Inferior parietal cortex (tissue), 1 donor: ENCODE measurements around the gene RPL23.

Experiments used
- DNase-seq: peaks from one replicate; pipeline ENCODE4 v3.0.0-alpha.2; 2016; ENCODE audit errors: extremely low spot score

RPL23 gene

DNA sequence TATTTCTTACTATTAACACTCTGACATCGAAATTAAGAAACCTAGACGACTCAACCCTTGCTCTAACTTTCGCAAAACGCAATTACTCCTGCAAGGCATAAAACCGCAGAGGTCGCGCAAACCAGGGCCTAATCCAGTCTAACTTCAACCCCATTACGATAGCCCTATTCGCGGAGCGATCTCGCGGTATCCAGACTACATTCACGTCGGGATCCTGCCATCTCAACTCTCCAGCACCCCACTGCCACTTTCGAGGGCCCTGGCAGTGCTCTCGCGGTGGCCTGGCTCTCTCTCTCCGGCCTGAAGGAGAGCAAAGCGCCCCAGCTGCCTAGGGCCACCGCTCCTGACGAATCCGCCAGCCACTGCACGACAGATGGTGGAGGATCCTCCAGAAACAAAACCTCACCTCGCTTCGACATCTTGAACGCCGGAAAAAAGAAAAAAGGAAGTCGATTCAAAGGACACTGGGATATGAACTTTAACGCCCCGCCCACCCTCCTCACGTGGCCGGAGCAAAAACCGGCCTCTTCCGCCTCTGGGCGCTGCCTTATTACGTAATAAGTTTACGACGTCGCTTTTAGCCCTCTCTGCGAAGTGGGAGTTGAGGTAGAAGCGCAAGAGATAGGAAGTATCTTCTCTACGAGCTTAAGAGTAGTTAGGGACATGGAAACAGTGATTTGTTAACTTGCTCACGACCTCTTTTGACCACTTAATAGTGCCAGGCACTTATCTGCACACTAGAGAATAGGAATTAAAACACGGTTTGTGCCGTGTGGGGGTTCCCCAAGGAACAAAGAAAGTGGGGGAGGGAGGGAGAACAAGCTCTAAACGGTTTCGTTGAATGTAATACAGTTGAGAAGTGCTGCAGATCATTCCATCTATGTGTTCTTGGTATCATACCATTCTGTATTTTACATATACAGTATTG, at the start of gene RPL23:
Gene RPL23 (minus strand): TSS at position 430 of the 928 bp plus-strand sequence. CDS start 11 bp downstream, at position 419.
- peak; percentile 99 for DNase-seq

DNA sequence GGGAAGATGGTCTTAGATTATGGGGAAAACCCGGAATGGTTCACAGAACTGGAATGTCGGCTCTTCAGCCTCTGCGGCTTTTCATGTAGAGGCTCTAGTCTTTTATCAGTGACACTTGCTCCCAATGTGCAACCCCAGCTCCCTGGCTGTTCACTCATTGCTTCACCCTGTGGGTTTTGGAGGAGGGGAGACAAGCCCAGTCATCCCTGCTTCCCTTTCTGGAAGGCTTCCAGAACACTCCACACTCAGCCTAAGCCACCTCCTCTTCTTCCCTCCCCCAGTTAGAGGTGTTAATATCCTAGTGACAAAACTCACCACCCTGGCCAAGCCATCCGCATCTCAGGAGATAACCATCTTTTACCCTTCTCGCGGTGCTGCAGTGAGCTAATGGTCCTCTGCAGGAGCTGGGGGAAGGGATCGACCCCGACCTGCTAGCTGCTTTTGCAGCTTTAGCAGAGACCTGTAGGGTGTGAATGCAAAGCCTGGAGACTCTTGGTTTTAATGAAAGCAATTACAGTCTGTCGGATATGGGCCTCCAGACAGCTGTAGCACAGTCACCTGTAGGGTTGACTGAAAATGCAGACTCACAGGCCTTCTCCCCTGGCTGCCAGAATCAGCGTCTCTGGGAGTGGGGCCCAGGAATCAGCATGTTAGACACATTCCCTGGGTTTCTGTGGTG, 47.6 kb upstream of the RPL23 start:
- DNase-seq, result no peak

DNA sequence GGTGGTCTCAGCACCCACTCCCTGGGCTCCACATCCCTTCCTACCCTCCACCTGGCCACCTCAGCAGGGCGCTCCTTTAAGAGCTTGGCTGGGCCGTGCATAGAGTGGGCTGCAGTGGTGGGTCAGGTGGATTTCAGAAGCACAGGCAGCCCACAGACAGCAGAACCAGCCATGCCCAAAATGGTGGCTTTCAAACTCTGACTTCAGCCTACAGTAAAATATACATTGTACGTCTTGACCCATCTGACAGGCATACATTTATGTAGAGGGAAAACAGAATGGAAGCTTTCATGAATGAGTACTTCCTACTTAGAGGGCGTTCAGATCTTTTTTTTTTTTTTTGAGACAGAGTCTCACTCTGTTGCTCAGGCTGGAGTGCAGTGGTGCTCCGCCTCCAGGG, 45.9 kb upstream of the RPL23 start:
- no peak for DNase-seq

DNA sequence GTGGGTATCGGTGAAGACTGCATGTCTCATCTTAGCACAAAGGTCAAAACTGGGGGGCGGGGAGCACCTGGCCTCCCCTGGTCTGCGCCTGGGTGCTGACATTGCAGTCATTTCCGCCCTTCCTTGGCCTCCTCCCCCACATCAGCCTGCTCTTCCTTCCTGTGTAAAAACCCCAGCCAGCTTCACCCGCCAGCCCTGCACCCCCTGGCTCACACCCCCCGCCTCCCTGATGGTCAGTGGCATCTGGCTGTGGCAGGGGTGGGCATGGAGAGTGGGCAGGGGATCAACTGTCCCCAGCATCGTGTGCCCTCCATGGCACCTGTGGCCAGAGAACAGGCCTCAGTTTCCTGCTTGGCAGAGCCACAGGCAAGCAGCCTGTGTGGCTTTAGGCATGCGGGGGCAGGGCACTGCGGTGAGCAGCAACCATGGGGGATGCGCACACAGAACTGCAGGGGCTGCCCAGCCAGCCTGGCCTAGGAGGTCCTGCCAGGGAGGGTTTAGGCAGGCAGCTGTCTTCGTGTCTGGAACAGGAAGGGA, 45.4 kb upstream of the RPL23 start:
- DNase-seq, result no peak

DNA sequence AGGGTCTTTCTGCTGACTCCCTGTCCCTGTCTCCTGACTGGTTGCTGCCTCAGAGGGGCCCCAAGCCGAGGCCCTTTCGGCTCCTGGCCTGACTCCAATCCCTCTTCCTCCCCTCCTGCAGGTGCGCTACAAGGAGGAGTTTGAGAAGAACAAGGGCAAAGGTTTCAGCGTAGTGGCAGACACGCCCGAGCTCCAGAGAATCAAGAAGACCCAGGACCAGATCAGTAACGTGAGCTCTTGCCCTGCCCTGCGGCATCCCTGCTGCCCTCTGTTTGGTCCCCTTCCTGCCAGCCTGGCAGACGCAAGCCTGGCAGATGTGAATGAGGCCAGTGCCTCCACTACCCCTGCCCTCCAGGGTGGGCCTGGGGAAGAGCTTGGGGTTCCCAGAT, 44.8 kb upstream of the RPL23 start:
- no peak for DNase-seq

DNA sequence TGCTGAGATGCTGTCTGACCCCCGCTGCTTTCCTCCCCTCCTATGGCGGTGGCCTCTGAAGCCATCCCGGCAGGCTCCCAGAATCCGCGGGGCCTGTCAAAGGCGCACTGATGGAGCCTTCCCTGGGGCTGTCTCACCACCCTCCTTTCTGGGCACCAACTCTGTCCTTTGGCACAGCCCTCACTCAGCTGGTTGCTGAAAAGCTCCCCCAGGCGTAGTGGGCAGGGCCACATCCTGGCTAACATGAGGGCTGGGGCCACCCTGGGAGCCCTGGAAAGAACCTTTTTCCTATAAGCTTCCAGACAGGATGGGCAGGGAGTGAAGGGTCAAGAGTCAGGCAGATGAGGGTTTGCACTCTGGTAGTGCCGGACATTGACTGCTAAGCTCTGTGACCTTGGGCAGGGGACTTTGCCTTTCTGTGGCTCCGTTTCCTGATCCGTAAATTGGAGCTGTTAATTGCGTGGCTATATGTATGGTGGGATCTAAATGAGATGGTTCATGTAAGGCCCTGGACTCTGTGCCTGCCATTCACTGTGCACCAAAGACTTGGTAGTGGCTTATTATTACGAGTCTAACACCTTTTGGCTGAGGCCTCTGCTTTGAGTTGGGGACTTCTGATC, 44.3 kb upstream of the RPL23 start:
- no peak for DNase-seq

DNA sequence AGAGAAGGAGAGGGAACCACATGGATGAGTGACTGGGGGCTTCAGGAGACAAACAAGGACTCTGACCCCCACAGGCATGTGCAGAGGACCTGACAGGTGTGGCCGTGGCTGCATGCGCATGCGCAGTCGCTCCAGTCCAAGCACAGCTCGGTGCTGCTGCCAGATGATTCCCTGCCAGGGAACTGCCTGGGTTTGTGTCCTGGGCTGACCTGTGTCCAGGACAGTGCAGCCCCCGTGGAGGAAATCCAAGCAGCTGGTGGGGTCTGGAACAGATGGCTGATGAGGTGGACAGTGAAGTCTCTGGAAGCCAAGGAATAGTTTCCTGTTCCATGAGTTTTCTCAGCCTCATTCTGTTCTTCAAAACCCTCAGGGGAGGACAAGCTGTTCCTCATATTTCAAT, 43.7 kb upstream of the RPL23 start:
- no peak for DNase-seq

DNA sequence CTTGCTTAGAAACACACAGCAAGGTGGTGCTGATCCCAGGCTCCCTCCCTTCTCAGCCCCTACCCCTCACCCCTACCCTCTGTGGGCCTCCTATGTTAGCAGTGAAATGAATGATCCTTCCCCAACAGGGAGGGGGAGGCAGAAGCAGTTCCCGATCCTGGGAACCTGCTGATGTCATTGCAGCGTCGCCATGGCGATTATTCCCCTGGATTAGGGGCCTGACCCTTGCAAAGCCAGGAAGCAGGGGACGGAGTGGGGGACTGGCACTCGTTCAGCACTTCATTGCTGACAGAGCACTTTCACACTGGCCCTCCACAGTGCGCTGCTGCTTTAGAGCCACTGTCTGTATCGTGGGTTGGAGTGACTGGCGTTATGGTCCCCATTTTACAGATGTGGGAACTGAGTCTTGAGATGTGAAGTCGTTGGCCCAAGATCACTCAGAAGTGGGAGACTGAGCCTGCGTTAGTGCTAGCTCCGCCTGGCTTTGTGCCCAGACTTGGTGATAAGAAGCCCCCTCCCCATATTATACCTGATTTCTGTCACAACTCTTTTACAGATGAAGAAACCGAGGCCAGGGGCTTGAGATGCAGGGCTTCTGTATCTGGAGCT, 42.9 kb upstream of the RPL23 start:
- no peak for DNase-seq

DNA sequence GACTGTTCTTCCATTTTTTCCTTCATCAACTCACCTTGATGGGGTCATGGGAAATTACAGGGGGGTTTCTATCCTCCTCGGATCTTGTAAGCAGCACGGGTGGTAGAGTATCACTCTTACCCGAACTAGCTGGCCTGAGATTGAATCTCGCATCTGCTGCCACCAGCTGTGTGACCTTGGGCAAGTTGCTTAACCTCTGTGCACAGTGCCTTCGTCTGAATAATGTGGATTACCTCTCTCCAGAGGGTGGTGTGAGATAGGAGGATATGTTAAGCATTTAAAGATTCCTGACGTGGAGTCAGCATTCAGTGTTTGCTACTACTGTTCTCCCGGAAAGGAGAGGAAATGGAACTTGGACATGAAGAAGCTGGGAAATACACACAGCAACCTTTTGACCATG, 40.8 kb upstream of the RPL23 start:
- DNase-seq, result no peak

DNA sequence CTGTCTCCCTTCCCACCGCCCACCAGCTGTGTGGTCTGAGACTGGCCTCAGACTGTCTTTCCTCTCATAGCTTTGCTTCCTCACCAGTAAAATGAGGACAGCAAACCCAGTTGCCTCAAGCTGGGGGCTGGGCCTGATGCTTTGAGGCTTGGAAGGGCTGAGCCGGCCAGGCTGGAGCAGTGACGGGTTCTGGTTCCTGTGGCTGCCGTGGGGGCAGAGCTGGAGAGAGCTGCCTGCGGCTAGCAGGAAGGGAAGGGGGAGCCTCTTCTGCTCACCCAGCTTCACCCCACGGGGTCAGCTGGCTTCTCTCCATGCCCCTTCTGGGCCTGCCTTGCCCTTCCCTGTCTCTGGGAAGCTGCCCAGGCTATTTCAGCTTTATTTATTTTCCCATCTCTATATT, 40.1 kb upstream of the RPL23 start:
- DNase-seq, result no peak

DNA sequence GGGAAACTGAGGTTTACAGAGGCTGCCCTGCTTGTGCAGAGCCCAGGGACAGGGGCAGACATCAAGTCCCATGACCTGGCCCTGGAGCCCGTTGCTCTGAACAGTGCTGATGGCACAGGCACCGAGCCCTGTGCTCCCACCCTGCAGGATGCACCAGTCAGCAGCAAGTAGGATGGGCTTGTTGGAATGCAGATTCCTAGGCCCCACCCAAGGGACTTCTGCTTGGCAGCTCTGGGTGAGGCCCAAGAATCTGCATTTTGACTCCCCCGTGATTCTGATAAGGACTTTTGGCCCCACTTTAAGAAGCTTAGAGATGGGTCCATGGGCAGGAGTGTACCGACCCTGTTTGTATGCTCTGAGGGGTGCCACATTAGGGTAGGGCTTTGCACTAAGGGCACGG, 39.6 kb upstream of the RPL23 start:
- no peak for DNase-seq

DNA sequence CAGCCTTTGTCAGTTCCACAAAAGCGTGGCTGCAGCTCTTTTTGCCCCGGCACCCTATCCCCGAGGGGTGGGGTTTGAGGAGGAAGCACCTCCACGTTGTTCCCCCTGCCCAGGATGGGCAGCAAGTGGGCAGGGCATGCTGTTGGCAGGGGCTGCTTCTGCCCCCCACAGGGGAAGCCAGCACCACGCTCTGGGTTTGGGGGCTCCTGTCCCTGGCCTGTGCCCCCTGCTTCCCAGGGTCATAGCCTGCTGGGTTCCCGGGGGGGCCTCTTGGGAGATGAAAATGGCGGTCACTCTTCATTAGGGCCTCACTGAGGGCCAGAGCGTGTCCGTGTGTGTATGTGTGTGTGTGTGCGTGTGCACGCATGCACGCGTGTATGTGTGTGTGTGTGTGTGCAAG, 39.1 kb upstream of the RPL23 start:
- no peak for DNase-seq

DNA sequence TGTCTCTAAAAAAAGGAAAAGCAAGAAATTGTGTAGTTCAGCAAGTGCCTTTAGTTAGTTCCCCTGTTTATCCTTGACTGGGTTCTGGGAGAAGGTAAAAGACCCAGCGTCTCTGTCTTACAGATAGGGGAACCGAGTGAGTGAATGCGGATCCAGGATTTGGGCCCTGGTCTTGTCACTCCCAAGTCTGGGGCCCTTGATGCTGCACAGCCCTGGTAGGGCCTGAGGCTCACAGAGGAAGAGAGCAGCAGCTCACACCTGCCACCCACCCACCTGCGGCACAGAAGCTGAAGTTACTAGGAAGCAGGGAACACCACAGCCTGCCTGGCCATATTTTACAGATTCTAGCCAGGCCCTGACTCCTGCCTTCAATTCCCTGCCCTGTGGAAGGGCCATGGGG, 38.6 kb upstream of the RPL23 start:
- no peak for DNase-seq

DNA sequence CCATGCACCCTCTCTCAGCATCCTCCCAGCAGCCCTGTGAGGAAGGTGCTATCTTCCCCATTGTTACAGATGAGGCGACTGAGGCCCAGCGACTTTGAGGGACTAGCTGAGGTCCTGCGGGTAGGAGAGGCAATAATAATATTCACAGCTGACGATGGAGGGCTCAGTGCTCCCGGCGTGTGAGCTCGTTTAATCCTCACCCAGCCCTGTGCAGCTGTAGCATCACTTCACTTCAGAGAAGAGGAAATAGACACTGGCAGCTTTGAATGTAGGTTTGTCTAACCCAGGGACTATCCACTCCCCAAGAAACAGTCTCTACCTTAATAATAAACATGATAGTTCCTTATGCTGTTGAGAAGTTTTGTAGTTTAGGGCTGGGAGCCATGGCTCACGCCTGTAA, 37.9 kb upstream of the RPL23 start:
- no peak for DNase-seq

DNA sequence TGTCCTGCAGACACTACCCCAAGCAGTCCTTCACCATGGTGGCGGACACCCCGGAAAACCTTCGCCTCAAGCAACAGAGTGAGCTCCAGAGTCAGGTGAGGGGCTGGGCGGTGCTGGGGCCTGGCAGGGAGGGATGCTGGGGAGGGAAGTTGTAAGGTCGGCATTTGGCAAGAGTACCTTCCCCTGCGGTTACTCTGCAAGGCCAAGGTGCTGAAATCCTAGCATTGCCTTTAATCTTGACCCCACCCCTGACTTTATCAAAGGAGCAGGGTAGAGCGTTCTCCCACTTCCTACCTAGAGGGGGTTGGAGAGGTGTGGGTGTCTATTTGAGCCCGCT, 36.9 kb upstream of the RPL23 start:
- no peak for DNase-seq

DNA sequence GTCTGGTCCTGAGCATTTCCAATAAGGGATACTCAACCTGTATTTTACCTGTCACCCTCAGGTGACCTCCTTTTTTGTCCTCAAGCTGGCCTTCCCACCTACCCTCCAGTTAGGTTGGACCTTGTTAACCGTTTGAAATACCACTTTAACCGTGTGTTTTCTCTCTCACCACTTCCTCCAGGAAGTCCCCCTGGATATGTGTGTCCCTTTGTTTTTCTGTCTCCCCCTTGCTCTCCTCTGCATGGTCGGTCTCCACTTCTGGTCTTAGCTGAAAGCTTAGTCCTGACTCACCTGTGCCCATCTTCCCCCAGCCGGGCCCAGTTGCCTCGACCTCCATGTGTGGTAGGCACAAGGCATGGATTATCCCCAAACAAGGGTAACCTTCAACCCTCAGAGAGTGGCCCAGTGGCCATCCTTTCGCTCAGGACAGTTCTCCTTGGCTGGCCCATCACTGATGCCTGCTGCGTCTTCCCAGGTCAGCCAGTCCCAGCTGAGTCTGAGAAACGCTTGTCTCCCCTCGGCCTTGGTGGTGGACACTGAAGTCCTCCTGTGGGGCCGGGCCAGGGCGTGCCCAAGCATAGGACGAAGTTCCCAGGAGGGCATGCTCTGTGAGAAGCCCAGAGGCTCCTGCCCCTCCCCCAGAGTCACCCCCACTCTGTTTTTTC, 36.4 kb upstream of the RPL23 start:
- no peak for DNase-seq

DNA sequence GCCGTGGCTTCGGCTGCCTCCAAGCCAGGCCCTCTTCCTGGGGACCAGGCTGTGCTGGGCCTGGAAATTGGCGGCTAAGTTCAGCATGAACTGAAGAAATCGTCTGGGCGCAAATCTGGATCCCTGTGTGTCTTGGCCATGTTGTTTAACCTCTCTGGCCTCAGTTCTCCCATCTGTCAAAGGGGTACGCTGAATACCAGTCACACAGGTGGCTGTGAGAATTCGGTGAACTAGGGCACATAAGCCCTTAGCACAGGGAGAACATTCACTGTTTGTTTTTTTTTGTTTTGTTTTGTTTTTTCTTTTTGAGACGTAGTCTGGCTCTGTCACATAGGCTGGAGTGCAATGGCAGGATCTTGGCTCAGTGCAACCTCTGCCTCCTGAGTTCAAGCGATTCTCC, 35.3 kb upstream of the RPL23 start:
- DNase-seq, result no peak

DNA sequence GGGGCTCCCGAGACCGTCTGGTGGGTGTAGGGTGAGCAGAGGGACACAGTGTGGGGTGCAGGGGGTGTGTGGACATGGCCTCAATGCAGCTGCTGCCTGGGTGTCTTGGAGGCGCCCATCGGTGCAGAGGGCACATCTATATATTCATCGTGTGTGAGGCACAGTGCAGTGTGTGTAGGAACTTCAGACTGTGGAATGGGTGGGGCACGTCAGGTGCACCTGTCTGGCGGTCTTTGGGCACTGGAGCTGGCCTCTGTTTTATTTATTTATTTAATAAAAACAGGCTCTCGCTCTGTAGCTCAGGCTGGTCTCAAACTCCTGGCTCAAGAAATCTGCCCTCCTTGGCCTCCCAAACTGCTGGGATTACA, 33.1 kb upstream of the RPL23 start:
- DNase-seq, result no peak

DNA sequence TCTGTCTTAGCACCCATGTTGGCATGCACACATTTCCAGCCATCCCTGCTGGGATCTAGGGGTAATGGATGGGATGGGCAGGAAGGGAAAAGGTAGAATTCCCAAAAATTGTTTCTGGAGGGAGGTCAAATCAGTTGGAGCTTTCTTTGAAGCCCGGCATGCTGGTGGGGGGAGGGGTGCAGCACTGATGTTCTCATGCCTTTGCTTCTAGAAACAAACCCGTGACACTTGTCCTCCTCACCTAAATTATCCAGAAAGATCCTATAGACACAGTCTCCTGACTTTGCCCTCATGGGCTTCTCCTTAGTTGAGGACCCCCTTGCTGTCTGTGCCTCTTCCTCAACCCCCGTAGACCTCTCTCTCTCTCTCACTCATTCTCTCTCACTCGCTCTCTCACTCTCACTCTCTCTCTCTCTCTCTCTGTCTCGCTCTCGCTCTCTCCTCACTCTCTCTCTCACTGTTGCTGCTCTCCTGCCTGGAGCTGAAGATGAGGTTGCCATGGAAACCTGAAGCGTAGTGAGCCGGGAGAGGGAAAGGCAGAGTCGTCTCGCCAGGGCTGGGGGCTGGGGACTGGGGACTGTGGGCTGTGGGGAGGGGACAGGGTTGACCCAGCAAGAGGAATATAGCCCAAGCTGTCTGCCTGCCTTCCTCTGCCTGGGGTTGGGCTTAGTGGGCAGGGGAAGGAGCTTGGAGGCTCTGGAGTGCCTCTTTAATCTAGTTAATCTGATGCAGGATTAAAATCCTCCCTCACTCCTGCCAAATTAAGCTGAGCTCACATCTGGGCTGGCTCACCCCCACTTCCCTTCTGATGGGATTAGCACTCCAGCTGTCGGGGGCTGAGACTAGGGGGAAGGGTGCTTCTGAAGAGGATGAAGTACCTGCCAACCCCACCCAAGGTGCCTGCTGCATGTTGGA, 32.5 kb upstream of the RPL23 start:
- peak; percentile 69 for DNase-seq

DNA sequence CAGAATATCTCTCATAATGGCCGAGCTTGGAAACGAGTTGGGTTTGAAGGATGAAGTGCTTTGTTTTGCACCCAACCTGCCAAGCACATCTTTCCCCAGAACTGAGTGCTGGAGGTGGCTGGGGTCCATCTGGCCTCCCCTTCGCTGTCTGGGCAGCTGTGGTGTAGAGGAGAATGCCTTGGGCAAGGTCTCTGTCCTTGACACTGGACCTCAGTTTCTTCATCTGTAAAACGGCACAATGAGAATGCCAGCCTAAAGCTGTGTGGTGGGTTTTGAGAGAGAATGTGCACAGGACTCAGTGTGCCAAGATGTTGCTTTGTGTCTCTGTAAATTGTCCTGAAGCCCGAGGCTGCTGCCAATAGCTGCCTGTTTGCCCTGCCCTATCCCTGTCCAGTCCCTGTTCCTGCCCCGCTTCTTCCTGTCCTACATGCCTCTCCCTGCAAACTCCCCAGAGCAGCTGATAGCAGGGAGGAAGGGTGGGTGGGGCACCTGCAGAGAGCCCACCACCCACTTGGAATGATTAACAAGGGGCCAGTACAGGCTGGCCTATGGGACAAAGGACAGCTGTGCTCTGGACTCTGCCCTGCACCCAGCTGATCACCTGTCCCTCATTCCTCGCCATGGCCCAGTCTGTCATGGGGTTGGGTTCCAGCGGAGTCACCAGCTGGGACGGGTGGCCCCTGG, 31.7 kb upstream of the RPL23 start:
- DNase-seq, result no peak
